ENCODE results near the gene RPH3AL. TPM values are rescaled to one million over a fixed set of nuclear protein-coding genes. Genes with fewer than 3 reads are reported as not detected.
"Not testable (repeated sequence)": the region's sequence is repeated elsewhere in the genome, so short reads cannot be mapped to it uniquely, and the experiment has no call there.

The RPH3AL gene
- total RNA-seq, 3 donors from 2014 or later (not counting 1 experiment from before 2014, with no cell fraction given) = 7.2 to 9.9 (median 7.9) TPM

- Mint-ChIP-seq H3K4me1 (peaks cover 0 to 4% of the 10 kb centered on the region in 2 donors), H3K27me3 (ENCODE audit: low read depth in 2 of 2) (no peaks in the 10 kb centered on the region), H3K9me3 (no peaks in the 10 kb centered on the region), H3K36me3 (peaks cover 7% of the 10 kb centered on the region), H3K4me3 (no peak overlapping the region), H3K27ac (no peak overlapping the region)
- no peak for DNase-seq
- ATAC-seq = no peak
- intact Hi-C loops (cut with micrococcal nuclease) = no loop called here
- Histone ChIP-seq H3K27me3 (ENCODE audit: control insufficient read depth, insufficient read depth, low read length) (no peaks in the 10 kb centered on the region), H3K4me1 (ENCODE audit: control insufficient read depth, insufficient read depth, low read length) (no peaks in the 10 kb centered on the region), H3K4me3 (ENCODE audit: low read length) (no peak overlapping the region), H3K9me3 (ENCODE audit: control insufficient read depth, insufficient read depth, low read length) (no peaks in the 10 kb centered on the region), H3K36me3 (ENCODE audit: control insufficient read depth, insufficient read depth, low read length) (no peaks in the 10 kb centered on the region), H3K27ac (ENCODE audit: low read length) (no peak overlapping the region)
- TF ChIP-seq CTCF (IDR thresholded peaks at IDR 0.05) = no peak
- WGBS (ENCODE audit: insufficient coverage) = 75% methylated on average over 35 of the region's 35 CpGs
Measured at GRCh38 chr17:321386-321941, 31.1 kb downstream of the RPH3AL start.

DNA sequence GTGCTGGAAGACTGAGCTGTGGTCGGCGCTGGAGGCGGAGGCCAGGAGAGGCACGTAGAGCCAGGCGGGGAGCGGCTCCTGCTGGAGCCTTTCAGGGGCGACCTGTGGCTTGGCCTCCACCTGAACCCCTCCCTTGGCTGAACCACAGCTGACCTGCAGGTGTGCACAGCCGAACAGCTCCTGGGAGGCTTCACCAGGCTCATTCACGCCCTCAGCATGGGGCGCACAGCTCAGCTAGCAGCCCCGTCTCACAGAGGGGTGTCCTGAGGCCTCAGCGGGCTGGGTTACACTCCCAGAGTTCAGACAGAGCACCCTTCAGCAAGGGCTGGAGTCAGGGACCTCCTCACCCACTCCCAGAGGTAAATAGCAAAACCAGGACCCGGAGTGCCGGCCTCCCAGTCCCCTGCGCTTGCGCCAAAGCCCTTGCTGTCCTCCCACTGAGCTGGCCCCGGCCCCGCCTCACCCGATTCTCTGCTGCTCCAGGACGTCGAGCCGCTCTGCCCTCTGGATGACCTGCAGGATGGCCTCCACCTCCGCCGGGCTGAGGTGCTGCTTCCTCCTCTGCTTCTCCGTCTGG is 31.7 kb downstream of the RPH3AL start:
- no peak for ATAC-seq

GRCh38 chr17:320139-320538 is 32.5 kb downstream of the RPH3AL start:
- Mint-ChIP-seq H3K4me3 (no peak overlapping the region), H3K36me3 (peaks cover 7% of the 10 kb centered on the region), H3K9me3 (peaks cover 0 to 11% of the 10 kb centered on the region in 2 donors), H3K4me1 (peaks cover 0 to 4% of the 10 kb centered on the region in 2 donors), H3K27me3 (ENCODE audit: low read depth in 2 of 2) (no peaks in the 10 kb centered on the region), H3K27ac (no peak overlapping the region)
- H3K36me3 ChIP-seq (ENCODE audit: control insufficient read depth, insufficient read depth, low read length) = no peaks in the 10 kb centered on the region
- ATAC-seq (no peak), DNase-seq (no peak)
- no peak overlapping the region for H3K27ac ChIP-seq (ENCODE audit: low read length)
- H3K27me3 ChIP-seq (ENCODE audit: control insufficient read depth, insufficient read depth, low read length) = no peaks in the 10 kb centered on the region
- intact Hi-C loops (cut with micrococcal nuclease) = no loop called here
- no peaks in the 10 kb centered on the region for H3K9me3 ChIP-seq (ENCODE audit: control insufficient read depth, insufficient read depth, low read length)
- WGBS (ENCODE audit: insufficient coverage) = 89% methylated on average over 6 of the region's 9 CpGs
- no peak overlapping the region for H3K4me3 ChIP-seq (ENCODE audit: low read length)
- no peaks in the 10 kb centered on the region for H3K4me1 ChIP-seq (ENCODE audit: control insufficient read depth, insufficient read depth, low read length)
- no peak for TF ChIP-seq CTCF (IDR thresholded peaks at IDR 0.05)

More for the DNA sequence above, 31.7 kb downstream of the RPH3AL start:
- no peaks in the 10 kb centered on the region for H3K27me3 Mint-ChIP-seq (ENCODE audit: low read depth in 2 of 2)
- peaks cover 0 to 4% of the 10 kb centered on the region in 2 donors for H3K4me1 Mint-ChIP-seq
- H3K9me3 Mint-ChIP-seq = peaks cover 0 to 4% of the 10 kb centered on the region in 2 donors
- TF ChIP-seq CTCF (IDR thresholded peaks at IDR 0.05) = no peak
- DNase-seq = no peak
- no peak overlapping the region for H3K27ac ChIP-seq (ENCODE audit: low read length)
- peaks cover 7% of the 10 kb centered on the region for H3K36me3 Mint-ChIP-seq
- no peak overlapping the region for H3K27ac Mint-ChIP-seq
- no peaks in the 10 kb centered on the region for H3K36me3 ChIP-seq (ENCODE audit: control insufficient read depth, insufficient read depth, low read length)
- no peak overlapping the region for H3K4me3 ChIP-seq (ENCODE audit: low read length)
- no peaks in the 10 kb centered on the region for H3K9me3 ChIP-seq (ENCODE audit: control insufficient read depth, insufficient read depth, low read length)
- intact Hi-C loops (cut with micrococcal nuclease) = no loop called here
- no peaks in the 10 kb centered on the region for H3K4me1 ChIP-seq (ENCODE audit: control insufficient read depth, insufficient read depth, low read length)
- WGBS (ENCODE audit: insufficient coverage) = 57% methylated on average over 25 of the region's 25 CpGs
- no peak overlapping the region for H3K4me3 Mint-ChIP-seq
- H3K27me3 ChIP-seq (ENCODE audit: control insufficient read depth, insufficient read depth, low read length) = no peaks in the 10 kb centered on the region

- DNase-seq (no peak), ATAC-seq (no peak)
- Histone ChIP-seq H3K4me1 (ENCODE audit: control insufficient read depth, insufficient read depth, low read length) (no peaks in the 10 kb centered on the region), H3K27me3 (ENCODE audit: control insufficient read depth, insufficient read depth, low read length) (no peaks in the 10 kb centered on the region), H3K36me3 (ENCODE audit: control insufficient read depth, insufficient read depth, low read length) (no peaks in the 10 kb centered on the region), H3K4me3 (ENCODE audit: low read length) (no peak overlapping the region), H3K9me3 (ENCODE audit: control insufficient read depth, insufficient read depth, low read length) (no peaks in the 10 kb centered on the region), H3K27ac (ENCODE audit: low read length) (no peak overlapping the region)
- TF ChIP-seq CTCF (IDR thresholded peaks at IDR 0.05) = no peak
- Mint-ChIP-seq H3K4me3 (no peak overlapping the region), H3K9me3 (peaks cover 0 to 14% of the 10 kb centered on the region in 2 donors), H3K4me1 (peaks cover 0 to 4% of the 10 kb centered on the region in 2 donors), H3K36me3 (peaks cover 7% of the 10 kb centered on the region), H3K27ac (no peak overlapping the region), H3K27me3 (ENCODE audit: low read depth in 2 of 2) (no peaks in the 10 kb centered on the region)
- 95% methylated on average over 12 of the region's 12 CpGs for WGBS (ENCODE audit: insufficient coverage)
- intact Hi-C loops (cut with micrococcal nuclease) = no loop called here
Measured at GRCh38 chr17:319266-319665, 33.3 kb downstream of the RPH3AL start.

- H3K4me3 ChIP-seq (ENCODE audit: low read length); H3K36me3 ChIP-seq (ENCODE audit: control insufficient read depth, insufficient read depth, low read length); H3K36me3 Mint-ChIP-seq; H3K27ac ChIP-seq (ENCODE audit: low read length); H3K27me3 ChIP-seq (ENCODE audit: control insufficient read depth, insufficient read depth, low read length); ATAC-seq; H3K27ac Mint-ChIP-seq; H3K4me3 Mint-ChIP-seq; H3K9me3 ChIP-seq (ENCODE audit: control insufficient read depth, insufficient read depth, low read length); DNase-seq; intact Hi-C loops (cut with micrococcal nuclease); H3K4me1 Mint-ChIP-seq; H3K27me3 Mint-ChIP-seq (ENCODE audit: low read depth in 2 of 2); H3K4me1 ChIP-seq (ENCODE audit: control insufficient read depth, insufficient read depth, low read length): not testable (repeated sequence)
- H3K9me3 Mint-ChIP-seq = peaks cover 0 to 14% of the 10 kb centered on the region in 2 donors
- 87% methylated on average over 2 of the region's 2 CpGs for WGBS (ENCODE audit: insufficient coverage)
Measured at GRCh38 chr17:317070-317469, 35.5 kb downstream of the RPH3AL start.

All from natural killer cell (primary cell).